D341Med (cell line): ENCODE measurements around the gene VASN.
"Not testable (repeated sequence)": the region's sequence is repeated elsewhere in the genome, so short reads cannot be mapped to it uniquely, and the experiment has no call there.

ENCODE experiments used
- DNase-seq: peaks from one replicate; pipeline ENCODE4 v3.0.0; 2012; ENCODE audit warnings: low spot score

The VASN gene

GRCh38 chr16:4337540-4338088 is 34.0 kb upstream of the VASN start:
- DNase-seq = no peak

GRCh38 chr16:4338125-4338582 is 33.5 kb upstream of the VASN start:
- no peak for DNase-seq

GRCh38 chr16:4338712-4339299 is 32.8 kb upstream of the VASN start:
- no peak for DNase-seq

GRCh38 chr16:4339455-4339854 is 32.2 kb upstream of the VASN start:
- no peak for DNase-seq

GRCh38 chr16:4339909-4340308 is 31.7 kb upstream of the VASN start:
- peak; percentile 63 for DNase-seq

DNA sequence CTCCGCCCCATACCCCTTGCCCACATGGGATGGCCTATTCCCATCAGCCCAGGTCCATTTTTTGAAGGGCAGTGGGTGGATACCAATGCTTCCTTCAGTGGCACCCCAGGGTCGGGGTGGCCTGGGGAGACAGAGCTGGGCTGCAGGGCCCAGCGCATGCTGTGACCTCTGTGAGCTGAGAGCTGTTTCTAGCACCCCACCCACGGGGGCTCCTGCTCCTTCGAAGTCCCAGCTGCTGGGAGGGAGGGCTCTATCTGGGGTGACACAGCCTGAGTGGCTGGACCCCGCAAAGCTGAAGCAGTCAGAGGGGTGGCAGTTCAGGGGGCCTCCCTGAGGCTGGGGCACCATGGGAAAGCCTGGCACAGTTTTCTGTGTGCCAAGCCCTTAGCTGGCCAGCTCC is 31.2 kb upstream of the VASN start:
- no peak for DNase-seq

DNA sequence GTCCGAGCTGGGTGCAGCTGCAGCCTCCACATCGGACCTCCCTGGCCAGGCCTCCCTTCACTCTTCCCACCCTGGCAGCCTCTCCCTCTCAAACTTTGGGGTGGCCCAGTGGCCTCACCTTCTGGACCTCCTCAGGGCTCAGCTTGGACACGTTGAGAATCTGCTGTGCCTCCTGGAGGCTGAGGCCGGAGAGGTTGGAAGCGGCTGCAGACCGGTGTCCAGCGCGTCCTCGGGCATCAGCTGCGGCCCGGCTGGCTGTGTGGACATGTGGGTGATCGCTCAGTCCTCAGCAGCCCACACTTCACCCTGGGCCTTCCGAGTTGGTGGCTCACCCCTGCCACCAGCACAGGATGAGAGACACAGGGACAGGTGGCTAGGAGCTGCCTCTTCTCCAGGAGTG is 30.4 kb upstream of the VASN start:
- no peak for DNase-seq

- DNase-seq = no peak
Measured at GRCh38 chr16:4342866-4343744, 28.5 kb upstream of the VASN start.

GRCh38 chr16:4344300-4344982 is 27.2 kb upstream of the VASN start:
- not testable (repeated sequence) for DNase-seq

GRCh38 chr16:4344983-4345835 is 26.4 kb upstream of the VASN start:
- no peak for DNase-seq

- no peak for DNase-seq
Measured at GRCh38 chr16:4345836-4346781, 25.5 kb upstream of the VASN start.

DNA sequence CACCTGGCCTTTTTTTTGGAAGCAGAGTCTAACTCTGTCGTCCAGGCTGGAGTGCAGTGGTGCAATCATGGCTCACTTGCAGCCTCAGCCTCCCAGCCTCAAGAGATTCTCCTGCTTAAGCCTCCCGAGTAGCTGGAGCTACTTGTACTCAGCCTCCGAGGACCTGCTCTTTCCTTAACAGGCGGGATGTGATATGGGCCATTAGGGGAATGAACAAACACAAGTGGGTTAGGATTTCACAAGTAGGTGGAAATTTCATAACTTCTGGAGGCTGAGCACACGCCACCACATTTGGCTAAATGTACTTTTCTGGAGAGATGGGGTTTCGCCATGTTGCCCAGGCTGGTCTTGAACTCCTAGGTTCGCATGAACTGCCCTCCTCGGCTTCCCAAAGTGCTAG is 24.6 kb upstream of the VASN start:
- DNase-seq = no peak

GRCh38 chr16:4347765-4348509 is 23.7 kb upstream of the VASN start:
- no peak for DNase-seq

DNA sequence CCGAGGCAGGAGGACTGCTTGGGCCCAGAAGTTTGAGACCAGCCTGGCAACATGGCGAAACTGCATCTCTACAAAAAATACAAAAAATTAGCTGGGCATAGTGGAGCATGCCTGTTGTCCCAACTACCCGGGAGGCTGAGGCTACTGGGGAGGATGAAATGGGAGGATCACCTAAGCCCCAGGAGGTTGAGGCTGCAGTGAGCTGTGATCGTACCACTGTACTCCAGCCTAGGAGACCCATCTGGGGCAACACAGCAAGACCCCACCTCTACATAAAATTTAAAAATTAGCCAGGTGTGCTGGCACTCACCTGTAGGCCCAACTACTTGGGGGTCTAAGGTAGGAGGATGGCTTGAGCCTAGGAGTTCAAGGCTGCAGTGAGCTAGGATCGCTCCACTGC is 22.3 kb upstream of the VASN start:
- no peak for DNase-seq

DNA sequence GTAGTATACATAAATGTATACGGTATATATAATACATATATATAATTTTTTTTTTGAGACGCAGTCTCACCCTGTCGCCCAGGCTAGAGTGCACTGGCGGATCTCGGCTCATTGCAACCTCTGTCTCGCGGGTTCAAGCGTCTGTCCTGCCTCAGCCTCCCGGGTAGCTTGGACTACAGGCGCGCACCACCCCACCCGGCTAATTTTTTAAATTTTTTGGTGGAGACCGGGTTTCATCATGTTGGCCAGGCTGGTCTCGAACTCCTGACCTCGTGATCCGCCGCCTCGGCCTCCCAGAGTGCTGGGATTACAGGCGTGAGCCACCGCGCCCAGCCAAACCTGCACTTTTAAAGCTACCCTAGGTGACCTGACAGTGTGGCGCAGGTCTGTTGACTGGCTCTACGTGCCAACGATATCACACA is 21.3 kb upstream of the VASN start:
- no peak for DNase-seq

DNA sequence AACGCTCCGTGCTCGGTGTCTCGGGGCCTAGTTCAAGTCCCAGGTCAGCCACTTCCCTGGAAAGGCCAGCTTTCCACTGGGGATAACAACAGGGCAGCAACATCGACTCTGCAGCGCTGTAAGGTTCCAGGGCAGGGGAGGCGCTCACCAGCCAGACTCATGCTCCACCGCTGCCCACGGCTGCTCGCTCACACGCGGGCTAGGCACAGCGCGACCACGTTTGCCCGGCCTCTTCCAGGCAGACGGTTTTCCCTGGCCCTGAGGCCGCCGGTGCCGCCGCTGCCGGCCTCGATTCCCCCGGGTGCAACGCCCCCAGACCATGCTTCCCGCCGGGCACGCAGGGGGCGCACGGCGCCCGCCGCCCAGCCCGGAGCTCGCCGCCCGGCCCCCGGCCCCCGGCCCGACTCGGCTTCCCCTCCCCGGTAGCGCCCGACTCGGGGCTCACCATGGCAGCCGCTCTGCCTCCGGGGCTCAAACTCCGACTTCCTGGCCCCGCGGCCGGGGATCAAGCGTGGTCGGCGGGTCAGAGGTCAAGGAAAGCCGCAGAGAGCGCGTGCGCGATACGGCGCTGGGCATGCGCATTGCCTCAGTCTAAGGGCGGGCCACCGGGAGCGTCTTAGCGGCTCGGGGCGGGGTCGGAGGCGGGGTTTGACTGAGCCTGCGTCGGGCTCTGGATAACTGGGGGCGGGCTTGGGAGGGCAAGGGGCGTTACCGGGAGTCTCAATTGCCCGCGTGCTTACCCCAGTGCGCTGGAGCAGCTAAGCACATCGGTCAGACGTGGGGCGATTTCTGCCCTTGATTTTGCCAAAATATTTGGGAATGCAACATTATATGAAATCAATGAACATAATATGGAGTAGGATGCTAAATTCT is 20.6 kb upstream of the VASN start, which contains the start of gene PAM16:
Gene PAM16 (minus strand): TSS at position 535 of the 873 bp plus-strand sequence. CDS start 87 bp downstream, at position 448.
- peak; percentile 97 for DNase-seq

DNA sequence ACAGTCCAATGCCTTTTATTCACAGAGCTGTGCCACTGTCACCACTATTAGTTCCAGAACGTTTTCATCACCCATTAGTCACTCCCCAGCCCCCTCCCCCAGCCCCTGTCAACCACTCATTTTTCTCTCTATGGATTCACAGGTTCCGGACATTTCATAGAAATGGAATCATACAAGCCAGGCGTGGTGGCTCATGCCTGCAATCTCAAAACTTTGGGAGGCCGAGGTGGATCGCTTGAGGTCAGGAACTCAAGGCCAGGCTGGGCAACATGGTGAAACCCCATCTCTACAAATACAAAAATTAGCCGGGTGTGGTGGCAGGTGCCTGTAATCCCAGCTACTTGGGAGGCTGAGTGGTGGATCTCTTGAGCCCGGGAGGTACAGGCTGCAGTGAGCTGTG is 19.8 kb upstream of the VASN start:
- no peak for DNase-seq

DNA sequence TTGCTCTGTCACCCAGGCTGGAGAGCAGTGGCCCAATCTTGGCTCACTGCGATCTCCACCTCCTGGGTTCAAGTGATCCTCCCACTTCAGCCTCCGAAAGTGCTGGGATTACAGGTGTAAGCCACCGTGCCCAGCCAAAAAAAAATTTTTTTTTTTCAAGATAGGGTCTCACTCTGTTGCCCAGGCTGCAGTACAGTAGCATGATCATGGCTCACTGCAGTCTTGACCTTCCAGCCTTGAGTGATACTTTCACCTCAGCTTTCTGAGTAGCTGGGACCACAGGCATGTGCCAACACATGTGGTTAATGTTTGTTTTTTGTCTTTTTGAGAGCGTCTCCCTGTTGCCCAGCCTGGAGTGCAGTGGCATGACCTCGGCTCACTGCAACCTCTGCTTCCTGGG is 18.8 kb upstream of the VASN start:
- no peak for DNase-seq

- no peak for DNase-seq
Measured at GRCh38 chr16:4353675-4354074, 18.0 kb upstream of the VASN start.
